Keratinocyte (primary cell): ENCODE results near the gene SLC38A3. TPM values are rescaled to one million over a fixed set of nuclear protein-coding genes. Genes with fewer than 3 reads are reported as not detected.
A peak's percentile ranks its signal among the peaks of the same experiment; 100 is the strongest.

Experiments
- DNase-seq: peaks from one replicate; pipeline ENCODE4 v3.0.0-alpha.2; 2011; ENCODE audit warnings: low read depth, missing footprints, low spot score
- FAIRE-seq: peaks from 2 replicates; lab custom pipeline; 2011; peaks lifted over from hg19 to GRCh38; lab: Jason Lieb, UNC
- H2AFZ ChIP-seq: 2 replicates; pipeline ENCODE4 v1.6.0; 2012; ENCODE audit warnings: low read length, control low read depth, inconsistent platforms; ENCODE audit not compliant: control insufficient read depth
- H3K27ac ChIP-seq: 2 replicates; pipeline ENCODE4 v1.5.1; 2011; ENCODE audit warnings: low read length; ENCODE audit not compliant: control insufficient read depth, insufficient read depth
- H3K27me3 ChIP-seq: 3 replicates; pipeline ENCODE4 v1.6.0; 2011; ENCODE audit warnings: low read length; ENCODE audit not compliant: control insufficient read depth, insufficient read depth; ENCODE audit errors: extremely low read depth
- H3K36me3 ChIP-seq, 2 experiments: 2 replicates in 1 of 2; 3 replicates in 1 of 2; pipeline ENCODE4 v1.5.1; 2011; ENCODE audit warnings: low read length in 2 of 2, mild to moderate bottlenecking in 1 of 2; ENCODE audit not compliant: control insufficient read depth in 2 of 2, insufficient read depth in 2 of 2; ENCODE audit errors: extremely low read depth in 1 of 2
- H3K4me1 ChIP-seq: 3 replicates; pipeline ENCODE4 v1.5.1; 2011; ENCODE audit warnings: low read length; ENCODE audit not compliant: control insufficient read depth, insufficient read depth; ENCODE audit errors: extremely low read depth
- H3K4me2 ChIP-seq: 3 replicates; pipeline ENCODE4 v1.6.0; 2011; ENCODE audit warnings: low read depth, low read length; ENCODE audit not compliant: control insufficient read depth, insufficient read depth; ENCODE audit errors: extremely low read depth
- H3K4me3 ChIP-seq, 3 experiments: fragments of 200-600 bp in 1 of 3; sonication (generic) in 1 of 3; 2 replicates in 2 of 3; 3 replicates in 1 of 3; pipeline ENCODE4 v1.5.1; 2011 to 2016; ENCODE audit warnings: low read length in 3 of 3, mild to moderate bottlenecking in 3 of 3, control low read depth in 2 of 3, inconsistent platforms in 1 of 3, low read depth in 1 of 3, mixed read lengths in 1 of 3, mixed run types in 1 of 3, moderate library complexity in 1 of 3; ENCODE audit not compliant: control insufficient read depth in 2 of 3, insufficient read depth in 2 of 3; ENCODE audit errors: extremely low read depth in 1 of 3
- H3K79me2 ChIP-seq: 2 replicates; pipeline ENCODE4 v1.6.0; 2012; ENCODE audit warnings: low read length; ENCODE audit not compliant: control insufficient read depth, insufficient read depth
- H3K9ac ChIP-seq: 3 replicates; pipeline ENCODE4 v1.6.0; 2011; ENCODE audit warnings: low read length; ENCODE audit not compliant: control insufficient read depth, insufficient read depth; ENCODE audit errors: extremely low read depth
- H3K9me1 ChIP-seq: 3 replicates; pipeline ENCODE4 v1.6.0; 2011; ENCODE audit warnings: low read length; ENCODE audit not compliant: control insufficient read depth, insufficient read depth; ENCODE audit errors: extremely low read depth
- H3K9me3 ChIP-seq: 2 replicates; pipeline ENCODE4 v1.5.1; 2012; ENCODE audit warnings: low read depth, low read length; ENCODE audit not compliant: control insufficient read depth
- H4K20me1 ChIP-seq: 3 replicates; pipeline ENCODE4 v1.6.0; 2011; ENCODE audit warnings: low read length; ENCODE audit not compliant: control insufficient read depth, insufficient read depth; ENCODE audit errors: extremely low read depth
- CTCF ChIP-seq, 3 experiments: IDR thresholded peaks in 1 of 3; conservative IDR thresholded peaks in 1 of 3; optimal IDR thresholded peaks in 1 of 3; 2 replicates in 2 of 3; 3 replicates in 1 of 3; pipeline versions ENCODE3 to v1.5.1; 2011; ENCODE audit warnings: low read length in 3 of 3, mild to moderate bottlenecking in 3 of 3, moderate library complexity in 2 of 3, control low read depth in 1 of 3, inconsistent platforms in 1 of 3; ENCODE audit not compliant: insufficient read depth in 2 of 3; ENCODE audit errors: extremely low read depth in 1 of 3
- EZH2 ChIP-seq: IDR thresholded peaks from one replicate; pipeline ENCODE4 v1.6.1; 2012; ENCODE audit warnings: inconsistent platforms, mild to moderate bottlenecking, low read length, moderate library complexity
- dilution Hi-C: fragments of 300-500 bp; cut with MboI; formaldehyde crosslinking; loops from one replicate; pipeline ENCODE4 v1.7.0; 2020; ENCODE audit warnings: low sequenced_read_pairs; ENCODE audit not compliant: extremely low pct_ligation_motif_present
- polyA plus RNA-seq, 5 experiments: library from polyadenylated mRNA; depleted of rRNA in 3 of 5; stranded (reverse) in 3 of 5; stranded (forward) in 1 of 5; unstranded in 1 of 5; fragments of >200 nt; gene quantifications; 1 replicate in 1 of 5; 2 replicates in 3 of 5; 3 replicates in 1 of 5; pipeline versions ENCODE4 v1.2.1 to v1.2.3, GENCODE V29; 2011 to 2012; ENCODE audit warnings: missing spikeins in 2 of 5, low read depth in 1 of 5, low replicate concordance in 1 of 5

The SLC38A3 gene
- polyA plus RNA-seq, 1 donor (not counting 4 experiments of a cell fraction or from before 2014, with no cell fraction given), result not detected

DNA sequence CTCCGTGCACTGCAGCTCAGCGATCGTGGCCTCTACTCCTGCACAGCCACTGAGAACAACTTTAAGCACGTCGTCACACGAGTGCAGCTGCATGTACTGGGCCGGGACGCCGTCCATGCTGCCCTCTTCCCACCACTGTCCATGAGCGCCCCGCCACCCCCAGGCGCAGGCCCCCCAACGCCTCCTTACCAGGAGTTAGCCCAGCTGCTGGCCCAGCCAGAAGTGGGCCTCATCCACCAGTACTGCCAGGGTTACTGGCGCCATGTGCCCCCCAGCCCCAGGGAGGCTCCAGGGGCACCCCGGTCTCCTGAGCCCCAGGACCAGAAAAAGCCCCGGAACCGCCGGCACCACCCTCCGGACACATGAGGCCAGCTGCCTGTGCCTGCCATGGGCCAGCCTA is 17.3 kb upstream of the SLC38A3 start:
- Histone ChIP-seq H3K4me3 (no peak overlapping the region), H3K9ac (no peak overlapping the region), H3K4me1 (no peaks in the 10 kb centered on the region), H3K9me1 (no peaks in the 10 kb centered on the region), H2AFZ (no peak overlapping the region), H3K27me3 (peaks cover 2% of the 10 kb centered on the region), H3K4me2 (no peak overlapping the region), H4K20me1 (peaks cover 13% of the 10 kb centered on the region), H3K27ac (no peak overlapping the region), H3K36me3 (peaks cover 42 to 44% of the 10 kb centered on the region in 2 experiments), H3K9me3 (no peaks in the 10 kb centered on the region), H3K79me2 (no peaks in the 10 kb centered on the region)
- TF ChIP-seq CTCF (optimal IDR thresholded peaks at IDR 0.05 in 1 of 3, IDR thresholded peaks at IDR 0.05 in 1 of 3, conservative IDR thresholded peaks at IDR 0.05 in 1 of 3; ENCODE audit: extremely low read depth in 1 of 3, insufficient read depth in 2 of 3, low read length in 3 of 3), result no peak
- TF ChIP-seq EZH2, result no peak
- FAIRE-seq, result no peak
- dilution Hi-C loops, result no loop called here
- no peak for DNase-seq

- Histone ChIP-seq H3K9me1 (no peaks in the 10 kb centered on the region), H3K27me3 (peaks cover 17% of the 10 kb centered on the region), H3K4me2 (no peak overlapping the region), H4K20me1 (peaks cover 11% of the 10 kb centered on the region), H3K9me3 (no peaks in the 10 kb centered on the region), H3K27ac (no peak overlapping the region), H3K79me2 (no peaks in the 10 kb centered on the region), H2AFZ (no peak overlapping the region), H3K36me3 (peaks cover 30% of the 10 kb centered on the region in 2 experiments), H3K9ac (no peak overlapping the region), H3K4me1 (no peaks in the 10 kb centered on the region), H3K4me3 (no peak overlapping the region)
- TF ChIP-seq CTCF (optimal IDR thresholded peaks at IDR 0.05 in 1 of 3, IDR thresholded peaks at IDR 0.05 in 1 of 3, conservative IDR thresholded peaks at IDR 0.05 in 1 of 3; ENCODE audit: extremely low read depth in 1 of 3, insufficient read depth in 2 of 3, low read length in 3 of 3) (peak in 2 of 3 experiments; percentile 70 to 88), EZH2 (no peak)
- dilution Hi-C loops, result no loop called here
- FAIRE-seq (peak; percentile 73), DNase-seq (no peak)
These were observed 15.8 kb upstream of the SLC38A3 start for GRCh38 chr3:50189274-50189673.
